ENCODE data around the gene EHD3.

- TF ChIP-seq CTCF (IDR thresholded peaks at IDR 0.05), result no peak
- no peak for TF ChIP-seq EP300 (IDR thresholded peaks at IDR 0.05)
- TF ChIP-seq POLR2A (IDR thresholded peaks at IDR 0.05), result no peak
These were observed 6.8 kb upstream of the EHD3 start for GRCh38 chr2:31227110-31227509.
